Motor neuron (in vitro differentiated cells): ENCODE data around the gene CXorf38. TPM values are rescaled to one million over a fixed set of nuclear protein-coding genes. Genes with fewer than 3 reads are reported as not detected.

Experiments
- ATAC-seq, 8 experiments: fragments of 200-7000 bp; cut with Tn5 transposase; replicated peaks in 6 of 8; 2 replicates each; pipeline ENCODE4 v1.8.0; 2021; ENCODE audit warnings: mild to moderate bottlenecking in 8 of 8, moderate library complexity in 8 of 8
- H3K27ac ChIP-seq, 2 donors: fragments of 250-450 bp; sonication (Bioruptor Pico); 2 replicates each; pipeline ENCODE4 v1.9.0; 2021; ENCODE audit warnings: antibody characterized with exemption in 2 of 2, mild to moderate bottlenecking in 2 of 2, moderate library complexity in 1 of 2
- H3K4me1 ChIP-seq, 2 donors: fragments of 250-450 bp; sonication (Bioruptor Pico); replicated peaks in 1 of 2; 2 replicates each; pipeline ENCODE4 v1.6.1; 2021; ENCODE audit warnings: antibody characterized with exemption in 2 of 2, mild to moderate bottlenecking in 2 of 2, moderate library complexity in 1 of 2
- H3K4me3 ChIP-seq, 5 donors: fragments of 250-450 bp; sonication (Bioruptor Pico); 2 replicates each; pipeline ENCODE4 v1.9.0; 2021; ENCODE audit warnings: antibody characterized with exemption in 5 of 5, mild to moderate bottlenecking in 5 of 5, moderate library complexity in 4 of 5
- WGBS, 10 experiments: fragments of 450-650 bp; shearing (Covaris generic); methylation state at CpG; one replicate each; pipeline ENCODE4 v1.0.0; 2022; 5-methylcytosine and 5-hydroxymethylcytosine counted together
- in situ Hi-C, 9 experiments: fragments of 400-800 bp; cut with MboI; loops; one replicate each; pipeline ENCODE4 v1.15.0; 2021; ENCODE audit warnings: low sequenced_read_pairs in 9 of 9, low pct_unique_long_range_greater_than_20kb in 2 of 9; ENCODE audit not compliant: unreplicated experiment in 9 of 9
- total RNA-seq, 8 experiments: library from RNA; unstranded; fragments of 300-600 nt; gene quantifications; 2 replicates each; pipeline versions ENCODE4 v1.2.3 to v1.2.4, GENCODE V29; 2022

CXorf38 gene, protein sequence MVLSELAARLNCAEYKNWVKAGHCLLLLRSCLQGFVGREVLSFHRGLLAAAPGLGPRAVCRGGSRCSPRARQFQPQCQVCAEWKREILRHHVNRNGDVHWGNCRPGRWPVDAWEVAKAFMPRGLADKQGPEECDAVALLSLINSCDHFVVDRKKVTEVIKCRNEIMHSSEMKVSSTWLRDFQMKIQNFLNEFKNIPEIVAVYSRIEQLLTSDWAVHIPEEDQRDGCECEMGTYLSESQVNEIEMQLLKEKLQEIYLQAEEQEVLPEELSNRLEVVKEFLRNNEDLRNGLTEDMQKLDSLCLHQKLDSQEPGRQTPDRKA
- total RNA-seq: 10 to 100 TPM in 2 of 8 experiments, 1 to 10 TPM in 6; 4.9 to 11.2 (median 7.9) TPM

DNA sequence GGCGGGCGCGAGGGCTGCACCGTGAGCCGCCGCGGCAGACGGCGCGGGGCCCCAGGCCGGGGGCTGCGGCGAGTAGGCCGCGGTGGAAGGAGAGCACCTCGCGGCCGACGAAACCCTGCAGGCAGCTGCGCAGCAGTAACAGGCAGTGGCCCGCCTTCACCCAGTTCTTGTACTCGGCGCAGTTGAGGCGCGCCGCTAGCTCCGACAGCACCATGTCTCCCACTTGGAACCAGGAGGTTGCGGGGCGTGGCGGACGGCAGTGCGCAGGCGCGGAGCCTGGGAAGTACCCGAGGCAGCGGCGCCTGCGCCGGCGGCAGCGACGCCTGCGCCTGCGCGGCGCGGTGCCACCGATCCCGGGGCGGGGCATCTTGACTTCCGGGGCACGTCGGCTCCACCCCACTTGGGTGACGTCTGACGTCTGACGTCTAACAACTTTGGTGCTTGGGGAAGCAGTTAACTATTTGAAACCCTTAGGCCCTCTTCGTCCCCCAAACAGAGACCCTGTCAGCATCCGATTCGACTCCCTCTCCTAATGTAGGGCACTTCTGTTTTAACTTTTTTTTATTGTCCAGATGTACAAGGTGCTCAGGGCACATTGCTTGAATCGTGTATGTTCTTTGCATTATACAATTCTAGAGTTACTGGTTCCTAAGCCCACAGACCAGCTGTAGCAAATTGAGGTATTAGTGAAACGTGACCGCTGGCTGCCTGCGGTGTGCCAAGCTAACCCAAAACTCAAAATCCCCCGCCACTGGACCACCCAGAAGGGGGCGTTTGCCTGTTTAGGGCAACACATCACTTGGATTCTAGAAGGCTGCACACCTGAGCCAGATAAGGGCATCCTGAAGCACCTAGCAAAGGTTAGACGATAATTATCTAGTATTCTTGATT is at the start of gene CXorf38:
CXorf38 (minus strand) TSS at position 255 of the 891 bp plus-strand sequence; CDS start at position 214, 41 bp downstream.
- in situ Hi-C loops: no loop called here
- WGBS, 10 experiments: 14 to 48% (median 20%) methylated on average over 1 to 5 of the region's 66 CpGs; no CpG with 5 or more reads in 7 of the 10 experiments
- Histone ChIP-seq H3K27ac (peak within 1 kb of the TSS; percentile 40 to 76), H3K4me3 (peak within 1 kb of the TSS; percentile 65 to 91 (median 66)), H3K4me1 (peaks cover 0 to 4% of the 10 kb centered on the region in 2 donors)
- peak; percentile 58 to 96 (median 92) for ATAC-seq

DNA sequence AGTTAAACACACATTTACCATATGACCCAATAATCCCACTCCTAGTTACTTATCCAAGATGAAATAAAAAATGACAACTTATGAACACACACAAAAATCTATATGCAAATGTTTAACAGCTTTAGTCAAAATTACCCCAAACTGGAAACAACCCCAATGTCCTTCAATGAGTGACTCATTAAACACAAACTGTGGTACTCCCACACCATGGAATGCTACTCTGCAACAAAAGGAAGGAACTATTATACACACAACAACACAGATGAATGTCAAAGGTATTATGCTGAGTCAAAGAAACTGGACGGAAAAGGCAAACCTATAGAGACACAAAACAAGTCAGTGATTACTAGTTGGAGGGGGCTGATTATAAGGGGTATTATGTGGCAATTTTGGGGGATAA is 47.4 kb upstream of the CXorf38 start:
- in situ Hi-C loops: no loop called here
- H3K27ac ChIP-seq: no peak overlapping the region
- H3K4me1 ChIP-seq: no peaks in the 10 kb centered on the region
- WGBS, 10 experiments: 60 to 100% (median 70%) methylated on average over 1 of the region's 1 CpG; no CpG with 5 or more reads in 7 of the 10 experiments
- no peak for ATAC-seq
- H3K4me3 ChIP-seq: no peak overlapping the region

DNA sequence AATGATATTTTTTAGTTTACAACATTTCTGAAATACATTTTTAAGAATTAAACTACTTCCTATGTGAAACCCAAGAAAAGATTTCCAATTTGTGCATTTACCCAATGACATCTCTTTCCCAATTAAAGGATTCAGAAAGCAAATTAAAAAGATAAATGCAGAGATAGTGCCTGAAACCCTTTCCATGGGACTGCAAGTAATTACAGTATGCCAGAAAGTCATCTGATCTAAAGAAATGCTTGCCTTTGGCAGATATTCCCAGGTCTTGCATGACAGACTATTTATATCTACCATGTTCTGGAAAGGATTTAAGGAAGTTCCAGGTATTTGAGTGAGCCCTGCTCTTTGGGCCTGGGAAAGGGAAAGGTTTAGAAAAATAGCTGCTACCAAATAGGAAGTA is 41.6 kb upstream of the CXorf38 start:
- in situ Hi-C loops: no loop called here
- Histone ChIP-seq H3K27ac (no peak overlapping the region), H3K4me1 (no peaks in the 10 kb centered on the region), H3K4me3 (no peak overlapping the region)
- no peak for ATAC-seq

DNA sequence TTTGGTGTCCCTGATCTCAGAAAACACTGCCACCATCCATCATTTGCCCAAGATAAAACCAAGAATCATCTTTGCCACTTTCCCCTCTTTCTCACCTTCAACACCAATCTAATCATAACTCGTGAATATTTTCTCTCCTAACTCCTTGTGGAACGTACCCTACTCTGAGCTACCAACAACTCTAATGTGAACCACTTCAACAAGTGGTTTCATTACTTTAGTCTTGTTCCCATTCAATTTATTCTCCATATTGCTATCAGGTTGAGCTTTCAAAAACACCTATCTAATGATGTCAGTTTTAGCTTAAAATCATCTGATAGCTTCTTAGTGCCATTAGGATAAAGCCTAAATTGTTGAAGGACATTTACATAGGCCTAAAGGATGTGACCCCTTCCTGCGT is 39.8 kb upstream of the CXorf38 start:
- in situ Hi-C loops: no loop called here
- Histone ChIP-seq H3K4me1 (no peaks in the 10 kb centered on the region), H3K4me3 (no peak overlapping the region), H3K27ac (no peak overlapping the region)
- ATAC-seq: no peak
- 74 to 100% (median 100%) methylated on average over 1 to 3 of the region's 3 CpGs; no CpG with 5 or more reads in 5 of the 10 experiments for WGBS, 10 experiments

DNA sequence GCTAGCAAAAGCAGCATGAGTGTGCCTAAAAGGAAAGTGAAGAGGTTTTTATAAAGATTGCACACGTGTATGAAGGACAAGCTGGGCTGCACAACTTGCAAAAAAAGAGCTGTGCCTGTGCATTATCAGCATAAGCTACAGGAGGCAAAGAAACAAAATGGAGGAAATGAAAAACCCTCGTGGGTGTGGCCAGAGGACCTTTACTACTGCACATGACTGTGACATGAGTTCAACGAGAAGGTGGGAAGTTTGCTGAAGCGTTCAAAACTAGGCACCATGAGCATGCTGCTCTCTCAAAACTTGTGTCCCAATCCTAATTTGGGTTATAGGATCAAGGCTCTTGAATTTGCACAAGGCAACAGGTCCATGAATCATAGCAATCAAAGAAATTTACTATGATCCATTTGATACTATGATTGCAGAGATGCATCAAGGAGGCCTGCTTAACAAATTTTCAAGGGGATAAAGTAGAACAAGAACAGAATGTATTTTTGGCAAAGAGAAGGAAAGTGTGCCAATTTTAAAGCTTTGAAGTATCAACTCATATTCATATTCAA is 38.1 kb upstream of the CXorf38 start:
- no peak overlapping the region for H3K4me3 ChIP-seq
- no peaks in the 10 kb centered on the region for H3K4me1 ChIP-seq
- no peak for ATAC-seq
- 0 to 33% (median 22%) methylated on average over 1 to 4 of the region's 4 CpGs; no CpG with 5 or more reads in 7 of the 10 experiments for WGBS, 10 experiments
- in situ Hi-C loops: no loop called here
- no peak overlapping the region for H3K27ac ChIP-seq

DNA sequence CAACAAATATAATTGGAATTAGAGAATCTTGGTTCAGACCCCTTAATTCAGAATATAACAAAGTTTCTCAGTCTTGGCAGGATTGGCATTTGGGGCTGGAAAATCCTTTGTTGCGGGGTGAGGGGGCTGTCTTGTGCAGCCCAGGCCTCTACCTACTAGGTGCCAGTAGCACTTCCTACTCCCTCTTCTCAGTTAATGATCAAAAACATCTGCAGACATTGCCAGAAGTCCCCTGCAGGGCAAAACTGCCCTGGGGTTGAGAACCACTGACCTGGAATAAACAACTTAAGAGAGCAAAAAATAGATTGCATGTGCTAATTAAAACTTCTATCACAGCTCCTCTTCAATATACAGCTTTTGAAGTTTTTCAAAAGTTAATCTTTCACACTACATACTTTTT is 36.7 kb upstream of the CXorf38 start:
- H3K27ac ChIP-seq: no peak overlapping the region
- H3K4me1 ChIP-seq: no peaks in the 10 kb centered on the region
- no peak overlapping the region for H3K4me3 ChIP-seq
- ATAC-seq: no peak
- 17 to 100% (median 90%) methylated on average over 1 of the region's 1 CpG; no CpG with 5 or more reads in 6 of the 10 experiments for WGBS, 10 experiments
- in situ Hi-C loops: no loop called here

DNA sequence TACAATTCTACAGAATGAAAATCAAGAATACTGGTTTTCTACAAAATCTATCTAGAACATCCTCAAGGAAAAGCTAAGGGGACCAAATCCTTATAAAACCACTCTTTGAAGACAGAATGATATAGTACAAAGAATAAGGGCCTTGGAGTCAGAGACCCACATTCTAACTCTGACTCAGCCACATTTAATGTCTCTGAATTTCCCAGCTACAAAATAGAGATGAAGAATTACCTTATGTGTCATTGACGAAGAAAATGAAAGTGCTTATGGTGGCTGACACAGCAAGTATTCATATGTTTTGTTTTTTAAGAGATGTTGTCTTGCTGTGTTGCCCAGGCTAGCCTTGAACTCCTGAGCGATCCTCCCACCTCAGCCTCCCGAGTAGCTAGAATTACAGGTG is 35.9 kb upstream of the CXorf38 start:
- ATAC-seq: no peak
- no peaks in the 10 kb centered on the region for H3K4me1 ChIP-seq
- in situ Hi-C loops: no loop called here
- WGBS, 10 experiments: 78 to 100% (median 97%) methylated on average over 1 to 3 of the region's 3 CpGs; no CpG with 5 or more reads in 6 of the 10 experiments
- H3K4me3 ChIP-seq: no peak overlapping the region
- H3K27ac ChIP-seq: no peak overlapping the region

DNA sequence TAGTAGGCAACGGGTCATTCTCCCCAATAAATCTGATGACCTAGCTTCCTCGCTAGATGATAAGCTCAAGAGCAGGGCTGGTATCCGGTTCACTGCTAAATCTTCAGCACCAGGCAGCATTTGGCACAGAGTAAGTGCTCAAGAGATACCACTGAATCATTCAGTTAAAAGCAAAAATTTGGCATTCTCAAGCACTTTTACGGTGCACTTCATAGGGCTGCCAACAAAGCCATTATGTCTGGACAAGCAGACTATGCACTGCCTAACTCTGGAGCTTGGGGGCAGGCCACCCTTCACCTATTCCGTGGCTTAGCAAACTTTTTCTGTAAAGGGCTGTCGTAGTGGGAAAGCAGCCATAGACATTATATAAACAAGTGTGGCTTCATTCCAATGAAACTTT is 23.8 kb upstream of the CXorf38 start:
- Histone ChIP-seq H3K27ac (no peak overlapping the region), H3K4me3 (no peak overlapping the region), H3K4me1 (no peaks in the 10 kb centered on the region)
- ATAC-seq: no peak
- in situ Hi-C loops: no loop called here
- 60 to 100% (median 90%) methylated on average over 1 to 4 of the region's 6 CpGs; no CpG with 5 or more reads in 7 of the 10 experiments for WGBS, 10 experiments

DNA sequence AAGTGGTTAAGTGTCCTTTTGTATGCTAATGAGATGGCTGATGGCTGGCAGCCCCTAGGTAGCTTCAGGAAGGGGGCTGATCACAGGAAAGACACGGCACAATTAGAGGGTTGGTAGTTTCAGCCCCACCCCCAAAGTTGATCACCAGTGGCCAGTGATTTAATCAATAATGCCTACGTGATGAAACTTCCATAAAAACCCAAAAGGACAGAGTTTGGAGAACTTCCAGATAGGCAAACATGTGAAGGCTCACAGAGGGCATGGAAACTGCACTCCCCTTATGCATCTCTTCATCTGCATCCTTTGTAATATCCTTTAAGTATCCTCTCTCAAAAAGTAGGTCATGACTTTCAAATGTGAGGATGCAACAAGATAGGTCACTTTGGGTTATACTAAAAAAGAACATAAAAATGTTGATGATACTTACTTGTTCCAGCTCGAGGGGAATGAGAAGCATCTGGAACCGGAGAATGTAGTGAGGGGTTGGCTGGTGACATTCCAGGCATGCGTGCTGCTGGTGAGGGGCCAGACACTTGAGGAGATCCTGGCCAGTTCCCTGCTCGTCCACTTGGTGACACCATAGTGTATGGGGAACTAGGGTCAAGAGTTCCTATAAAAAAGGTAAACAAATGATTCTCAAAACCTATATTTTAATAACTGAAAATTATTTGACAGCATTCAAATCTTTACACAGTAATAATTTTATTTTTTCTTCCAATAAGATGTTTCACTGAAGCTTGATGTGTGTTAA is 16.7 kb upstream of the CXorf38 start:
- Histone ChIP-seq H3K27ac (no peak overlapping the region), H3K4me3 (no peak overlapping the region), H3K4me1 (no peaks in the 10 kb centered on the region)
- ATAC-seq: peak in 2 of 8 experiments; percentile 18 to 33
- in situ Hi-C loops: no loop called here
- 0 to 85% (median 56%) methylated on average over 1 to 4 of the region's 6 CpGs; no CpG with 5 or more reads in 3 of the 10 experiments for WGBS, 10 experiments

DNA sequence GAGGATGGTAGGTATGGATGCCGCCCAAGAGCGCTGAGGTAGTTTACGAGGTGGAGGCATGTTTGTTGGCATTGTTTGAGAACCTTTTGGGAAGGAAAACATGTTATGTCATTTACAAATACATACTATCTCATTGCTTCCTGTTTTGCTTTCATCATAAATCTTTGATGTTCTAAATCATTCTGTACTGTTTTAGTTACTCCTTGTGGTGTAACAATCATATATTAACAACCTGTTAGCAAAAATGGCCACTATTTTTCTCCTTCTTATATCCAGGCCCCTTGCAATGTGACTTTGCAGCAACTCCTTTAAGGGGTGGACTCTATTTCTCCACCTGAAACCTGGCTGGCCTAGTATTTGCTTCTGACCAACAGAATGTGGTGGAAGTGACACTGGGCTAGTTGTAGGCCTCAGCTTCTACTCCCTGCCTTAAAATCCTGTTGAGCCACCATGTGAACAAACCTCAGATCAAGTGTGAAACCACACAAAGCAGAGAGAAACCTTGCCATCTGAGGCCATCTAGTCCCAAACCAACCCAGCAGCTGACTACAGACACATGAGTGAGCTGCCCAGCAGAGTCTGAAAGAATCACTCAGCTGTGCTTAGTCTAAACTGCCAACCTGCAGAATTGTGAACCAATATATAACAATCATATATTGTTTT is 15.8 kb upstream of the CXorf38 start:
- 86 to 96% methylated on average over 3 of the region's 3 CpGs; no CpG with 5 or more reads in 8 of the 10 experiments for WGBS, 10 experiments
- Histone ChIP-seq H3K4me3 (no peak overlapping the region), H3K27ac (no peak overlapping the region), H3K4me1 (no peaks in the 10 kb centered on the region)
- in situ Hi-C loops: no loop called here
- no peak for ATAC-seq

DNA sequence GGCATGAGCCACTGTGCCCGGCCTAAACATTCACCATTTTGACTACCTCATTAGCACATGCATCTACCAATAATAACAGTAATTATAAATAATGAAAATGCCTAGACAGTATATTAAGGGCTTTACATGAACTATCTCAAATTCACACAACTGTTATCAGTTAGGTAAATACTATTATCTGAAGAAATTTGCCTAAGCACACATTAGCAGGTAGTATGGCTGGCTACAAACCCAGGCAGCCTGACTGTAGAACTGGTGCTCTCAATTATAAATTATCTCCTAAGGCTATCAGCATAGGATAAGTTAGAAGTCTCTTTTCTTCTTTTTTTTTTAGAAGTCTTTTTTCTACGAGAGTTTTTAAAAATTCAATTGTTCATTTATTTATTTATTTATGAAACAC is 14.1 kb upstream of the CXorf38 start:
- WGBS, 10 experiments: 83 to 100% (median 92%) methylated on average over 1 to 2 of the region's 2 CpGs; no CpG with 5 or more reads in 7 of the 10 experiments
- H3K4me3 ChIP-seq: no peak overlapping the region
- ATAC-seq: no peak
- in situ Hi-C loops: no loop called here
- no peak overlapping the region for H3K27ac ChIP-seq
- no peaks in the 10 kb centered on the region for H3K4me1 ChIP-seq

DNA sequence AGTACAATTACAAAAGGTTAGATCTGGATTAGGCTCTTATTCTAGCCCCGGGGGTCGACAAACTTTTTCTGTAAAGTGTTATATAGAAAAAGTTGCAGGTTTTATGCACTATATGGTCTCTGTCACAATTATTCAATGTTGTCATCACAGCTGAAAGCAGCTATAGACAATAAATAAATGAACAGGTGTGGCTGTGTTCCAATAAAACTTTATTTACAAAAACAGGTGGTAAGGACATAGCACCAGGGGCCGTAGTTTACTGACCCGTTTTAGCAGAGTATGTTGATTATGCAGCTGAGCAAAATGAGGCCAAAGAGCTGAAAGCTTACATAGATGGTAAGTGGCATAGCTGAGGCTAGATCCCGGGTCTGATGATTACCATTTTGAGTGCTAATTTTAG is 13.0 kb upstream of the CXorf38 start:
- 60 to 100% (median 100%) methylated on average over 1 to 5 of the region's 5 CpGs; no CpG with 5 or more reads in 5 of the 10 experiments for WGBS, 10 experiments
- no peaks in the 10 kb centered on the region for H3K4me1 ChIP-seq
- H3K27ac ChIP-seq: no peak overlapping the region
- ATAC-seq: no peak
- H3K4me3 ChIP-seq: no peak overlapping the region
- in situ Hi-C loops: no loop called here
